GM21825 (cell line): ENCODE results near the gene PIK3CD.

Experiments
- ATAC-seq: cut with Tn5 transposase; IDR thresholded peaks from one replicate; pipeline ENCODE4 v1.9.1; 2021; ENCODE audit warnings: mild to moderate bottlenecking, moderate library complexity; ENCODE audit not compliant: unreplicated experiment

PIK3CD gene

DNA sequence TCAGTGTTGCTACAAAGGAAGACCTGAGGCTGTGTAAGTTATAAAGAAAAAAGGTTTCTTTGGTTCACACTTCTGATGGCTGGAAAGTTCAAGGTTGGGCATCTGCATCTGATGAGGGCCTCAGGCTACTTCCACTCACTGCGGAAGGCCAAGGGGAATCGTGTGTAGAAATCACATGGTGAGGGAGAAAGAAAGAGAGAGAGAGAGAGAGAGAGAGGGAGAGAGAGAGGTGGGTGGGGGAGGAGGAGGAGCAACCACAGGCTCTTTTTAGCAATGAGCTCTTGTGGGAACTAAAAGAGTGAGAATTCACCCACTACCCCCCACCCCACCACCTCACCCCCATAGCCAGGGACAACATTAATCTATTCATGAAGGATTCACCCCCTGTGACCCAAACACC is 112.4 kb downstream of the PIK3CD start:
- ATAC-seq, result no peak

DNA sequence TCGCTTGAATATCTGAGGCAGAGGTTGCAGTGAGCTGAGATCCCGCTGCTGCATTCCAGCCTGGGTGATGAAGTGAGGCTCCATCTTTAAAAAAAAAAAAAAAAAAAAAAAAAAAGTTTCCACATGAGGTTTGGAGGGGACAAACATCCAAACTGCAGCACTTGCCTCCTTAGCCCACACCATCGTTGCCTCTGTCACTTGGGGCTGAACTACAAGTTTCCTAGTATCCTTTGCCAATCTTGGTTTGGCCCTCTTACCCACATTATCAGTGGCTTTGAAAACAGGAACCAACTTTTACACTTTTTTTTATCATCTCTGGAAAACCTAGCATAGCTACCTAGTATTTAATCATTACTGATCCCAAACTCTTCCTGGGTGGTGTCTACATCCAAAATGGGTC is 113.0 kb downstream of the PIK3CD start:
- ATAC-seq, result no peak

DNA sequence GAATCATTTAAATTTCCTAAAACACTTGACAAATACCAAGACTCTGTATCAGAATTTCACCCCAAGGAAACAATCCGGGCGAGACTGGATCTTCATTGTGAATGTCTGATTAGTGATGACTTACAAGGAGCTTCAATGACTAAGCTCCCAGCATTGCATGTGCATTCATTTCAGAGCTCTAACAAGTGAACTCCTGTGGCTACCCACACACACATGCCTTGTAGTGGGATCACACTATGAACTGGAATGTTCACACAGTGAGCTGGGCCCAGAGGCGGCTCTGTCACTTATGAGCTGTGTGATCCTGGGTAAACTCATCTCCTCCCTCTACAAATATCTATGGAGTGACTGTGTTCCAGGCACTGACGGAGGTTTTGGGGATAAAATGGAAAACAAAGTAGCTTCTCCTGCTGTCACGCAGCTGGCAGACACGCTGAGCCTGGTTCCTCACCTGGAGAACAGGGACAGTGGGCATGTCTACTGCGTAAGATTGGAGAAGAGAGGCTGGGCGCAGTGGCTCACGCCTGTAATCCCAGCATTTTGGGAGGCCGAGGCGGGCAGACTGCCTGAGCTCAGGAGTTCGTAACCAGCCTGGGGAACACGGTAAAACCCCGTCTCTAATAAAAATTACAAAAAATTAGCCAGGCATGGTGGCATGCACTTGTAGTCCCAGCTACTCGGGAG is 115.4 kb downstream of the PIK3CD start:
- no peak for ATAC-seq

GRCh38 chr1:9767964-9768668 is 116.6 kb downstream of the PIK3CD start:
- ATAC-seq, result no peak

DNA sequence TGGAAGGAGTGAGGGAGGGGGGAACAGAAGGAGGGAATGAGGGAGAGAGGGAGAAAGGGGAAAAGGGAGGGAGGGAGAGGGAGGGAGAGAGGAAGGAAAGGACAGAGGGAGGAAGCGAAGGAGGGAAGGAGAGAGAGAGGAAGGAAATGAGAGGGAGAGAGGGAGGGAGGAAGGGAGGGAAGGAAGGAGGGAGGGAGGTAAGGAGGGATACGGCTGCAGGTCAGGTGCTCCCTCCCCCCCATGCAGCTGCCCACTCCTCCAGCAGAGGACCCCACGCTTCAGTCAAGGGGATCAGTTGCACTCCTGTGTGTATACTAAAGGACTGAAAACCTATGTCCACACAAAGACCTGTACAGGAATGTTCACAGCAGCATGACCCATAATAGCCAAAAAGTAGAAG is 117.5 kb downstream of the PIK3CD start:
- no peak for ATAC-seq

DNA sequence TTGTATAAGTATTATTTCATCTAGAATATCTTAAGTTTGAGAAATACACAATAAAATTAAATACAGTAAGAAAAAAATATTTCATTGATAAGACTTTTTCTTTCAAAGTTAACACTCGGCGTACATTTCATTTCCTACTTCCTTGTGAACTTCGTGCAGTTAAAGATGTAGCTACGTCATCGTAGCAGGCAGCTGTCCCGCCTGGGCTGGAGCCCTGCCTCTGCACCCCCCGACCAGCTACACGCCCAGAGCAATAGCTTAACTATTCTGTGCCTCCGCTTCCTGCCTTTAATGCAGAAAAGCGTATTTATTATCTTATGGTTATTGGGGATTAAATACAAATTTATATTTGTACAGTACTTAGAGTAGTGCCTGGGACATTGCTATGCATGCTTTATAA is 118.8 kb downstream of the PIK3CD start:
- ATAC-seq, result no peak

- no peak for ATAC-seq
Observed at GRCh38 chr1:9774712-9775679, 123.5 kb downstream of the PIK3CD start.

DNA sequence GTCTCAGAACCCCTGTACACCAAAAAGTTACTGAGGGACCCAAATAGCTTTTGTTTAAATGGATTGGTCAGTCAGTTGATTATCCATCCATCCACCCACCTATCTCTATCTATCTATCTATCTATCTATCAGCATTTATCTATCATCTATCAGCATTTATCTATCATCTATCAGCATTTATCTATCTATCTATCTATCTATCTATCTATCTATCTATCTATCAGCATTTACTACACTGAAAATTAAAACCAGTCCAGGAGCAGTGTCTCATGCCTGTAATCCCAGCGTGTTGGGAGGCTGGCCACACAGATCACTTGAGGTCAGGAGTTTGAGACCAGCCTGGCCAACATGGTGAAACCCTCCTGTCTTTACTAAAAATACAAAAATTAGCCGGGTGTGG is 125.2 kb downstream of the PIK3CD start:
- no peak for ATAC-seq
